Neural cell (in vitro differentiated cells): Measurements from ENCODE around the gene FGF2. TPM values are rescaled to one million over a fixed set of nuclear protein-coding genes. Genes with fewer than 3 reads are reported as not detected.

Experiments
- H2AFZ ChIP-seq: fragments of 200-600, 300-800 bp; sonication (generic), shearing (Covaris generic); 2 replicates; pipeline ENCODE4 v1.6.0; 2014; ENCODE audit warnings: low read depth, mild to moderate bottlenecking, antibody characterized with exemption, low read length, moderate library complexity
- H3F3A ChIP-seq: fragments of 200-600 bp; shearing (Covaris generic); 2 replicates; pipeline ENCODE4 v1.6.1; 2016; ENCODE audit warnings: mild to moderate bottlenecking, moderate library complexity, mixed read lengths, antibody characterized with exemption, low read length; ENCODE audit not compliant: insufficient read depth, poor library complexity, severe bottlenecking
- H3K27ac ChIP-seq: fragments of 200-600, 300-800 bp; sonication (generic), shearing (Covaris generic); 2 replicates; pipeline ENCODE4 v1.5.1; 2014; ENCODE audit warnings: mild to moderate bottlenecking, low read length, moderate library complexity
- H3K27me3 ChIP-seq: fragments of 300-800, 200-600 bp; sonication (generic), shearing (Covaris generic); 2 replicates; pipeline ENCODE4 v1.6.0; 2014; ENCODE audit warnings: mild to moderate bottlenecking, low read depth, low read length, moderate library complexity; ENCODE audit not compliant: insufficient read depth
- H3K36me3 ChIP-seq: fragments of 300-800, 200-600 bp; sonication (generic), shearing (Covaris generic); 2 replicates; pipeline ENCODE4 v1.5.1; 2014; ENCODE audit warnings: mild to moderate bottlenecking, antibody characterized with exemption, low read length, moderate library complexity; ENCODE audit not compliant: insufficient read depth
- H3K4me2 ChIP-seq: fragments of 300-800, 200-600 bp; sonication (generic), shearing (Covaris generic); 2 replicates; pipeline ENCODE4 v1.6.0; 2014; ENCODE audit warnings: mild to moderate bottlenecking, low read length
- H3K4me3 ChIP-seq: fragments of 300-800, 200-600 bp; sonication (generic), shearing (Covaris generic); 2 replicates; pipeline ENCODE4 v1.5.1; 2014; ENCODE audit warnings: mild to moderate bottlenecking, low read length, moderate library complexity
- H3K79me2 ChIP-seq: fragments of 200-600 bp; shearing (Covaris generic); replicated peaks from 2 replicates; pipeline ENCODE4 v1.6.0; 2014; ENCODE audit warnings: mild to moderate bottlenecking, low read length, moderate library complexity; ENCODE audit not compliant: insufficient read depth
- H3K9ac ChIP-seq: fragments of 300-800, 200-600 bp; sonication (generic), shearing (Covaris generic); 2 replicates; pipeline ENCODE4 v1.6.1; 2016; ENCODE audit warnings: mild to moderate bottlenecking, low read length, mixed read lengths
- H3K9me2 ChIP-seq: fragments of 200-600 bp; shearing (Covaris generic); 2 replicates; pipeline ENCODE4 v1.6.1; 2016; ENCODE audit warnings: mild to moderate bottlenecking, low read length, mixed read lengths; ENCODE audit not compliant: insufficient read depth
- H3K9me3 ChIP-seq: fragments of 200-600, 300-800 bp; sonication (generic), shearing (Covaris generic); 2 replicates; pipeline ENCODE4 v1.6.1; 2016; ENCODE audit warnings: mild to moderate bottlenecking, mixed run types, low read length, moderate library complexity, mixed read lengths
- H4K20me1 ChIP-seq: fragments of 200-600 bp; shearing (Covaris generic); 2 replicates; pipeline ENCODE4 v1.6.1; 2016; ENCODE audit warnings: mild to moderate bottlenecking, mixed run types; ENCODE audit not compliant: insufficient read depth
- EP300 ChIP-seq: fragments of 450-650 bp; conservative IDR thresholded peaks from 2 replicates; pipeline ENCODE4 v1.6.1; 2014; ENCODE audit warnings: antibody characterized with exemption, mild to moderate bottlenecking, moderate library complexity; ENCODE audit not compliant: poor library complexity, severe bottlenecking
- EZH2 ChIP-seq: fragments of 200-600, 300-800 bp; shearing (Covaris generic), sonication (generic); IDR thresholded peaks from 2 replicates; pipeline ENCODE4 v1.6.1; 2014; ENCODE audit warnings: antibody characterized with exemption, low read length, borderline replicate concordance, mild to moderate bottlenecking; ENCODE audit not compliant: insufficient read depth, poor library complexity, severe bottlenecking
- MXI1 ChIP-seq: fragments of 450-650 bp; conservative IDR thresholded peaks from 2 replicates; pipeline ENCODE4 v1.6.1; 2014; ENCODE audit warnings: antibody characterized with exemption, mild to moderate bottlenecking; ENCODE audit not compliant: poor library complexity, severe bottlenecking
- POLR2AphosphoS5 ChIP-seq: IDR thresholded peaks from 2 replicates; pipeline ENCODE4 v1.6.1; 2012
- RAD21 ChIP-seq: fragments of 450-650 bp; conservative IDR thresholded peaks from 2 replicates; pipeline ENCODE4 v1.6.1; 2014; ENCODE audit warnings: antibody characterized with exemption, mild to moderate bottlenecking, moderate library complexity
- SMC3 ChIP-seq: fragments of 450-650 bp; conservative IDR thresholded peaks from 2 replicates; pipeline ENCODE4 v1.6.1; 2014; ENCODE audit warnings: antibody characterized with exemption, mild to moderate bottlenecking, moderate library complexity; ENCODE audit not compliant: poor library complexity
- TAF1 ChIP-seq: IDR thresholded peaks from 2 replicates; pipeline ENCODE4 v1.6.1; 2012; ENCODE audit warnings: low read depth
- polyA plus RNA-seq: library from polyadenylated mRNA; depleted of rRNA; stranded (reverse); fragments of >200 nt; gene quantifications from 2 replicates; pipeline ENCODE4 v1.2.3, GENCODE V29; 2014
- TF ChIP-seq, protein P1 (sequence below): IDR thresholded peaks from 2 replicates; pipeline ENCODE4 v1.6.1; 2012; ENCODE audit warnings: borderline replicate concordance
- TF ChIP-seq, protein P2 (sequence below): fragments of 450-650 bp; IDR thresholded peaks from 2 replicates; pipeline ENCODE4 v1.5.1; 2014; ENCODE audit warnings: antibody characterized with exemption, mild to moderate bottlenecking, moderate library complexity; ENCODE audit not compliant: poor library complexity, severe bottlenecking

FGF2 gene
- polyA plus RNA-seq, 1 donor from 2014 or later: 5.8 TPM

DNA sequence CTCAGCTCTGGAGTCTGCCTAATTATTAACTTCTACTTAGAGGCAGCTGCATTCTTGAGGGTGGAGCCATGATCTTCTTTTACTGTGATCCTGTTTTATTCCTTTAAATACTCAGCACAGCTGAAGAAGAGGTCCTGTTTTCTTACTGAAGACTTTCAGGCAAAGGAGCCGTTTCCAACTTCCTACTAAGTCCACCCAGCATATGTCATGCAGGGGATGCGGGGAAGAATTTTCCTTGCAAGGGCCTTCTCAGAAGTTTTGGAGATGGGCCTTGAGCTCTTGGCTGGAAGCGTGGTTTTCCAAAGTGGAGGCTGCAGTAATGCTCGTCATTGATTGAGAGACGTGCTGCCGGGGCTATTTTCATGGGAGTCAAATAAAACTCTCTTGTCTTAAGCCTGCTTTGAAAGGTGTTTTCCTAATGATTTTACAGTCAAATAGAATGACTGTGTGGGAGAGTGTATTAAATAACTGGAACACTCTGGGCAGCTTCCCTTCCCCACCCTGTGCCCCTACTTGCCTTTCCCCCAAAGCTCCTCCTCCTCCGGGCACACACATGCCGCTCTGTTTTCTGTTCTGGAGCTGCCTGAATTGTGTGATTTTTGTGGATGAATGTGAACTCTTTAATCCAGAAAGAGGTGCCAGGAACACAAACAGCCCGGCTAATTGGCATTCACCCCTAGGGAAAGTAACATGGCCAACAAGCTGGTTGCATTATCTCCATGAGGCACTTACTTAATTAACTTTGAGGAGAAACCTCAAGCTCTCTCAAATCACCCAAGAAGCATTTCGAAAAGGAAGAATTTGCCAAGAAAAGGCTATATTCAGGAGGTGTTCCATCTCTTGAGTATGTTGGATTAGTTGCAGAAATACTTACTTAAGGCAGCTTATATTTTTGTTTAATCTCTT is 28.1 kb downstream of the FGF2 start:
- no peaks in the 10 kb centered on the region for H3K9me2 ChIP-seq
- no peak overlapping the region for H3K4me2 ChIP-seq
- H3K79me2 ChIP-seq: no peaks in the 10 kb centered on the region
- no peaks in the 10 kb centered on the region for H4K20me1 ChIP-seq
- TF ChIP-seq TAF1: no peak
- TF ChIP-seq POLR2AphosphoS5: no peak
- TF ChIP-seq EZH2: no peak
- TF ChIP-seq, protein P1, sequence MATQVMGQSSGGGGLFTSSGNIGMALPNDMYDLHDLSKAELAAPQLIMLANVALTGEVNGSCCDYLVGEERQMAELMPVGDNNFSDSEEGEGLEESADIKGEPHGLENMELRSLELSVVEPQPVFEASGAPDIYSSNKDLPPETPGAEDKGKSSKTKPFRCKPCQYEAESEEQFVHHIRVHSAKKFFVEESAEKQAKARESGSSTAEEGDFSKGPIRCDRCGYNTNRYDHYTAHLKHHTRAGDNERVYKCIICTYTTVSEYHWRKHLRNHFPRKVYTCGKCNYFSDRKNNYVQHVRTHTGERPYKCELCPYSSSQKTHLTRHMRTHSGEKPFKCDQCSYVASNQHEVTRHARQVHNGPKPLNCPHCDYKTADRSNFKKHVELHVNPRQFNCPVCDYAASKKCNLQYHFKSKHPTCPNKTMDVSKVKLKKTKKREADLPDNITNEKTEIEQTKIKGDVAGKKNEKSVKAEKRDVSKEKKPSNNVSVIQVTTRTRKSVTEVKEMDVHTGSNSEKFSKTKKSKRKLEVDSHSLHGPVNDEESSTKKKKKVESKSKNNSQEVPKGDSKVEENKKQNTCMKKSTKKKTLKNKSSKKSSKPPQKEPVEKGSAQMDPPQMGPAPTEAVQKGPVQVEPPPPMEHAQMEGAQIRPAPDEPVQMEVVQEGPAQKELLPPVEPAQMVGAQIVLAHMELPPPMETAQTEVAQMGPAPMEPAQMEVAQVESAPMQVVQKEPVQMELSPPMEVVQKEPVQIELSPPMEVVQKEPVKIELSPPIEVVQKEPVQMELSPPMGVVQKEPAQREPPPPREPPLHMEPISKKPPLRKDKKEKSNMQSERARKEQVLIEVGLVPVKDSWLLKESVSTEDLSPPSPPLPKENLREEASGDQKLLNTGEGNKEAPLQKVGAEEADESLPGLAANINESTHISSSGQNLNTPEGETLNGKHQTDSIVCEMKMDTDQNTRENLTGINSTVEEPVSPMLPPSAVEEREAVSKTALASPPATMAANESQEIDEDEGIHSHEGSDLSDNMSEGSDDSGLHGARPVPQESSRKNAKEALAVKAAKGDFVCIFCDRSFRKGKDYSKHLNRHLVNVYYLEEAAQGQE: no peak
- TF ChIP-seq RAD21: no peak
- no peak for TF ChIP-seq MXI1
- TF ChIP-seq EP300: no peak
- TF ChIP-seq SMC3: no peak
- TF ChIP-seq, protein P2, sequence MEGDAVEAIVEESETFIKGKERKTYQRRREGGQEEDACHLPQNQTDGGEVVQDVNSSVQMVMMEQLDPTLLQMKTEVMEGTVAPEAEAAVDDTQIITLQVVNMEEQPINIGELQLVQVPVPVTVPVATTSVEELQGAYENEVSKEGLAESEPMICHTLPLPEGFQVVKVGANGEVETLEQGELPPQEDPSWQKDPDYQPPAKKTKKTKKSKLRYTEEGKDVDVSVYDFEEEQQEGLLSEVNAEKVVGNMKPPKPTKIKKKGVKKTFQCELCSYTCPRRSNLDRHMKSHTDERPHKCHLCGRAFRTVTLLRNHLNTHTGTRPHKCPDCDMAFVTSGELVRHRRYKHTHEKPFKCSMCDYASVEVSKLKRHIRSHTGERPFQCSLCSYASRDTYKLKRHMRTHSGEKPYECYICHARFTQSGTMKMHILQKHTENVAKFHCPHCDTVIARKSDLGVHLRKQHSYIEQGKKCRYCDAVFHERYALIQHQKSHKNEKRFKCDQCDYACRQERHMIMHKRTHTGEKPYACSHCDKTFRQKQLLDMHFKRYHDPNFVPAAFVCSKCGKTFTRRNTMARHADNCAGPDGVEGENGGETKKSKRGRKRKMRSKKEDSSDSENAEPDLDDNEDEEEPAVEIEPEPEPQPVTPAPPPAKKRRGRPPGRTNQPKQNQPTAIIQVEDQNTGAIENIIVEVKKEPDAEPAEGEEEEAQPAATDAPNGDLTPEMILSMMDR: no peak
- H3K27me3 ChIP-seq: no peaks in the 10 kb centered on the region
- H3F3A ChIP-seq: no peaks in the 10 kb centered on the region
- H3K27ac ChIP-seq: no peak overlapping the region
- H3K9me3 ChIP-seq: no peaks in the 10 kb centered on the region
- no peak overlapping the region for H3K4me3 ChIP-seq
- H3K36me3 ChIP-seq: no peaks in the 10 kb centered on the region
- no peak overlapping the region for H3K9ac ChIP-seq
- no peak overlapping the region for H2AFZ ChIP-seq

DNA sequence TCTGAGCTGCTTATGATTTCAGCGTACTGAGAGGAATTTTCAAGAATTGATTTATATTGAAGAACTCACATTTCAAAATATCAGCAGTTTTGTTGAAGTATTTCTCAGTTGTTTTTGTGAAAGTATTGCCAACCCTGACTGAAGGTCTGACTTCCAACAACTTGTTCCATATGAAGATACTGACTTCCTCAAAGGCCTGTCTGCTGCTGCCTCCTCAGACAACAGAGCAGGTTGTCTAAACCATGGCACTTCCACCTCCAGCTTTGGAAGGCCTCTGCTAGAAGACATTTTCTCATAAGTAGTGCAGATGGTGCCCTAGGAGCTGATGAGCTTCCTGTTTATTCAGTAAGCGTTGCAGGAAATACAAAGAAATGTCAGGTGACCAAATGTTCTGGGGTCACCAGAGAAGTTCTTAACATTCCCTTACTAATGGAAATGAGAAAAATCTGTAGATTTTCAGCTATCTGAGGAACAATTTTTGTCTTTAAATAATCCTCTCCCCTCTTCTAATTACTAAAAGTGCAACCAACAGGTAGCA is 28.8 kb downstream of the FGF2 start:
- Histone ChIP-seq H3K9ac (no peak overlapping the region), H3K36me3 (no peaks in the 10 kb centered on the region), H3K9me3 (no peaks in the 10 kb centered on the region), H3K27me3 (no peaks in the 10 kb centered on the region), H3K4me2 (no peak overlapping the region), H3K27ac (no peak overlapping the region), H4K20me1 (no peaks in the 10 kb centered on the region), H3F3A (no peaks in the 10 kb centered on the region), H3K79me2 (no peaks in the 10 kb centered on the region), H2AFZ (no peak overlapping the region), H3K9me2 (no peaks in the 10 kb centered on the region), H3K4me3 (no peak overlapping the region)
- TF ChIP-seq, protein P2: no peak
- no peak for TF ChIP-seq EP300
- no peak for TF ChIP-seq EZH2
- TF ChIP-seq, protein P1: no peak
- TF ChIP-seq TAF1: no peak
- TF ChIP-seq POLR2AphosphoS5: no peak
- TF ChIP-seq MXI1: no peak
